ENCODE measurements around the gene RFX3. TPM values are rescaled to one million over a fixed set of nuclear protein-coding genes. Genes with fewer than 3 reads are reported as not detected.

The RFX3 gene
- total RNA-seq, 2 donors from 2014 or later: 27.5 to 28.2 TPM

- Histone ChIP-seq H3K4me1 (ENCODE audit: control insufficient read depth, insufficient read depth, low read length) (no peaks in the 10 kb centered on the region), H3K9me3 (ENCODE audit: control insufficient read depth, low read length) (no peaks in the 10 kb centered on the region), H3K4me3 (ENCODE audit: low read length) (no peak overlapping the region), H3K36me3 (ENCODE audit: control insufficient read depth, insufficient read depth, low read length) (no peaks in the 10 kb centered on the region), H3K9ac (ENCODE audit: extremely low read depth, low read length, poor library complexity, severe bottlenecking) (no peak overlapping the region), H3K27me3 (ENCODE audit: control insufficient read depth, insufficient read depth, low read length, poor library complexity, severe bottlenecking) (no peaks in the 10 kb centered on the region), H3K27ac (ENCODE audit: low read depth, low read length) (no peak overlapping the region)
- Mint-ChIP-seq H3K27ac (no peak overlapping the region), H3K4me1 (peaks cover 7% of the 10 kb centered on the region), H3K4me3 (no peak overlapping the region), H3K36me3 (ENCODE audit: low read depth) (peaks cover 9% of the 10 kb centered on the region), H3K27me3 (ENCODE audit: insufficient read depth) (no peaks in the 10 kb centered on the region), H3K9me3 (no peaks in the 10 kb centered on the region)
- no peak for DNase-seq
- TF ChIP-seq CTCF (conservative IDR thresholded peaks at IDR 0.05): no peak
- WGBS, 2 experiments (ENCODE audit: insufficient coverage in 1 of 2, insufficient read length in 1 of 2): 95 to 100% methylated on average over 4 of the region's 4 CpGs
These were observed 282.1 kb downstream of the RFX3 start for GRCh38 chr9:3243683-3244082.

- Mint-ChIP-seq H3K27me3 (ENCODE audit: insufficient read depth) (no peaks in the 10 kb centered on the region), H3K27ac (no peak overlapping the region), H3K4me3 (no peak overlapping the region), H3K36me3 (ENCODE audit: low read depth) (peaks cover 4% of the 10 kb centered on the region), H3K4me1 (peaks cover 7% of the 10 kb centered on the region), H3K9me3 (no peaks in the 10 kb centered on the region)
- Histone ChIP-seq H3K4me1 (ENCODE audit: control insufficient read depth, insufficient read depth, low read length) (no peaks in the 10 kb centered on the region), H3K4me3 (ENCODE audit: low read length) (no peak overlapping the region), H3K9ac (ENCODE audit: extremely low read depth, low read length, poor library complexity, severe bottlenecking) (no peak overlapping the region), H3K9me3 (ENCODE audit: control insufficient read depth, low read length) (no peaks in the 10 kb centered on the region), H3K27ac (ENCODE audit: low read depth, low read length) (no peak overlapping the region), H3K27me3 (ENCODE audit: control insufficient read depth, insufficient read depth, low read length, poor library complexity, severe bottlenecking) (no peaks in the 10 kb centered on the region), H3K36me3 (ENCODE audit: control insufficient read depth, insufficient read depth, low read length) (no peaks in the 10 kb centered on the region)
- WGBS, 2 experiments (ENCODE audit: insufficient coverage in 1 of 2, insufficient read length in 1 of 2): 19 to 31% methylated on average over 3 of the region's 3 CpGs
- no peak for DNase-seq
- no peak for TF ChIP-seq CTCF (conservative IDR thresholded peaks at IDR 0.05)
These were observed 284.5 kb downstream of the RFX3 start for GRCh38 chr9:3241290-3241689.

GRCh38 chr9:3240656-3241268, 285.0 kb downstream of the RFX3 start:
- Histone ChIP-seq H3K4me1 (ENCODE audit: control insufficient read depth, insufficient read depth, low read length) (no peaks in the 10 kb centered on the region), H3K27ac (ENCODE audit: low read depth, low read length) (no peak overlapping the region), H3K36me3 (ENCODE audit: control insufficient read depth, insufficient read depth, low read length) (no peaks in the 10 kb centered on the region), H3K9me3 (ENCODE audit: control insufficient read depth, low read length) (no peaks in the 10 kb centered on the region), H3K9ac (ENCODE audit: extremely low read depth, low read length, poor library complexity, severe bottlenecking) (no peak overlapping the region), H3K27me3 (ENCODE audit: control insufficient read depth, insufficient read depth, low read length, poor library complexity, severe bottlenecking) (no peaks in the 10 kb centered on the region), H3K4me3 (ENCODE audit: low read length) (no peak overlapping the region)
- no peak overlapping the region for H3K4me3 Mint-ChIP-seq
- no peaks in the 10 kb centered on the region for H3K9me3 Mint-ChIP-seq
- peak; percentile 90 for DNase-seq
- peak; percentile 87 for TF ChIP-seq CTCF (conservative IDR thresholded peaks at IDR 0.05)
- H3K27ac Mint-ChIP-seq: no peak overlapping the region
- 39 to 70% methylated on average over 1 to 3 of the region's 3 CpGs for WGBS, 2 experiments (ENCODE audit: insufficient coverage in 1 of 2, insufficient read length in 1 of 2)
- peaks cover 4% of the 10 kb centered on the region for H3K36me3 Mint-ChIP-seq (ENCODE audit: low read depth)
- peaks cover 7% of the 10 kb centered on the region for H3K4me1 Mint-ChIP-seq
- H3K27me3 Mint-ChIP-seq (ENCODE audit: insufficient read depth): no peaks in the 10 kb centered on the region
